Measurements from ENCODE around the gene SAT1. TPM values are rescaled to one million over a fixed set of nuclear protein-coding genes. Genes with fewer than 3 reads are reported as not detected.
A peak's percentile ranks its signal among the peaks of the same experiment; 100 is the strongest.

The SAT1 gene
- total and polyA plus RNA-seq, 4 donors, result 606 to 2,339 (median 1,213) TPM

GRCh38 chrX:23749129-23749528 lies 33.8 kb upstream of the SAT1 start:
- peaks cover 0 to 2% (median 0%) of the 10 kb centered on the region in 4 donors for H3K9me3 ChIP-seq (ENCODE audit: control insufficient read depth in 4 of 4, insufficient read depth in 3 of 4, low read length in 3 of 4)
- H3K36me3 ChIP-seq (ENCODE audit: control insufficient read depth in 4 of 4, insufficient read depth in 4 of 4, low read length in 4 of 4), result no peaks in the 10 kb centered on the region
- H3K4me1 ChIP-seq (ENCODE audit: control insufficient read depth in 5 of 5, insufficient read depth in 5 of 5, low read length in 5 of 5), result peaks cover 0 to 3% (median 0%) of the 10 kb centered on the region in 5 donors
- H3K27ac ChIP-seq (ENCODE audit: low read depth in 1 of 2, low read length in 1 of 2), result no peak overlapping the region
- peaks cover 0 to 4% (median 0%) of the 10 kb centered on the region in 3 donors for H3K27me3 ChIP-seq (ENCODE audit: control insufficient read depth in 3 of 3, insufficient read depth in 3 of 3, low read length in 2 of 3)
- no peak overlapping the region for H3K4me3 ChIP-seq
- no peak for TF ChIP-seq CTCF (IDR thresholded peaks at IDR 0.05; ENCODE audit: control extremely low read depth, extremely low read depth)
- 86 to 94% methylated on average over 4 of the region's 4 CpGs for WGBS, 2 donors
- H3K9ac ChIP-seq (ENCODE audit: insufficient read depth in 1 of 2, low read length in 2 of 2), result no peak overlapping the region
- ATAC-seq (ENCODE audit: insufficient read depth, low FRiP score) (peak; percentile 27), DNase-seq (no peak)

- no peak overlapping the region for H3K4me3 ChIP-seq
- peaks cover 0 to 3% (median 0%) of the 10 kb centered on the region in 5 donors for H3K4me1 ChIP-seq (ENCODE audit: control insufficient read depth in 5 of 5, insufficient read depth in 5 of 5, low read length in 5 of 5)
- no peak overlapping the region for H3K9ac ChIP-seq (ENCODE audit: insufficient read depth in 1 of 2, low read length in 2 of 2)
- H3K36me3 ChIP-seq (ENCODE audit: control insufficient read depth in 4 of 4, insufficient read depth in 4 of 4, low read length in 4 of 4), result no peaks in the 10 kb centered on the region
- 65 to 70% methylated on average over 2 of the region's 2 CpGs for WGBS, 2 donors
- H3K27ac ChIP-seq (ENCODE audit: low read depth in 1 of 2, low read length in 1 of 2), result no peak overlapping the region
- peaks cover 0 to 4% (median 0%) of the 10 kb centered on the region in 3 donors for H3K27me3 ChIP-seq (ENCODE audit: control insufficient read depth in 3 of 3, insufficient read depth in 3 of 3, low read length in 2 of 3)
- DNase-seq (no peak), ATAC-seq (ENCODE audit: insufficient read depth, low FRiP score) (no peak)
- TF ChIP-seq CTCF (IDR thresholded peaks at IDR 0.05; ENCODE audit: control extremely low read depth, extremely low read depth), result no peak
- H3K9me3 ChIP-seq (ENCODE audit: control insufficient read depth in 4 of 4, insufficient read depth in 3 of 4, low read length in 3 of 4), result peaks cover 0 to 2% (median 0%) of the 10 kb centered on the region in 4 donors
Measured at GRCh38 chrX:23749576-23749975, 33.4 kb upstream of the SAT1 start.

DNA sequence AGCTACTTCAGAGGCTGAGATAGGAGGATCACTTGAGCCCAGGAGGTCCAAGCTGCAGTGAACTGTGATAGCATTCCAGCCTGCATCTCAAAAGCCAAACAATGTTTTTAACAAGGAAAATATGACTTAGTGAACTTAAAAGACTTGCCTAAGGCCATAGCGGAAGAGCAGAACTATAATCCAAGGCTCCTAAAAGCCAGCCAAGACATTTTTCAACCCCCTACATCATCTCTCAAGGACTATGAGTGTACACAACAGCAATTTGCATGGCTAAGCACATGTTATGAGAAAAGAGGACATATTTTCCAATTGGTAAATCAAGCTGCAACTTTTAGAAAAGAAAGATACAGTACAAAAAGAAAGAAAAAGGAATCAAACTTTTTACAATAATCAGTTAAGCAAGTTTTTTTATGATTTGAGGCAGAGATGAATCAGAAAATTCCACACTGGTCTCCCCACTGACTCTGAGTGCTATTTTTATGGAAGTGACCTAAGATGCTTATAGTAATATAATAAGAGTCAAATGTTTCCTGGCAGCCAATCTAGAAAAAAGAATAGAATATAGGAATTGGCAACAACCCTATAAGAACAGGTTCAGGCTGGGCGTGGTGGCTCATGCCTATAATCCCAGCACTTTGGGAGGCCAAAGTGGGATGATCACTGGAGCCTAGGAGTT lies 30.1 kb upstream of the SAT1 start:
- Histone ChIP-seq H3K9ac (ENCODE audit: insufficient read depth in 1 of 2, low read length in 2 of 2) (no peak overlapping the region), H3K4me1 (ENCODE audit: control insufficient read depth in 5 of 5, insufficient read depth in 5 of 5, low read length in 5 of 5) (peaks cover 0 to 1% (median 0%) of the 10 kb centered on the region in 5 donors), H3K27me3 (ENCODE audit: control insufficient read depth in 3 of 3, insufficient read depth in 3 of 3, low read length in 2 of 3) (no peaks in the 10 kb centered on the region), H3K4me3 (no peak overlapping the region), H3K9me3 (ENCODE audit: control insufficient read depth in 4 of 4, insufficient read depth in 3 of 4, low read length in 3 of 4) (peaks cover 0 to 2% (median 0%) of the 10 kb centered on the region in 4 donors), H3K27ac (ENCODE audit: low read depth in 1 of 2, low read length in 1 of 2) (no peak overlapping the region), H3K36me3 (ENCODE audit: control insufficient read depth in 4 of 4, insufficient read depth in 4 of 4, low read length in 4 of 4) (no peaks in the 10 kb centered on the region)
- 66 to 73% methylated on average over 2 of the region's 2 CpGs for WGBS, 2 donors
- no peak for DNase-seq
- no peak for ATAC-seq (ENCODE audit: insufficient read depth, low FRiP score)
- TF ChIP-seq CTCF (IDR thresholded peaks at IDR 0.05; ENCODE audit: control extremely low read depth, extremely low read depth), result no peak
